B cell (primary cell): ENCODE results near the gene ZNF655. TPM values are rescaled to one million over a fixed set of nuclear protein-coding genes. Genes with fewer than 3 reads are reported as not detected.

Source experiments
- ATAC-seq: fragments of 200-7000 bp; cut with Tn5 transposase; one replicate; pipeline ENCODE4 v1.10.0; 2021; ENCODE audit warnings: low read depth, mild to moderate bottlenecking, moderate number of reproducible peaks, moderate library complexity
- CTCF ChIA-PET: fragments of 350-600 bp; sonication (Branson Sonifier 250); formaldehyde crosslinking; loops from one replicate; lab custom pipeline; 2021; ENCODE audit warnings: antibody characterized with exemption, inconsistent platforms; lab: Charles Lee
- POLR2A ChIA-PET: fragments of 350-600 bp; sonication (Branson Sonifier 250); formaldehyde crosslinking; loops from one replicate; lab custom pipeline; 2021; ENCODE audit warnings: antibody characterized with exemption; lab: Charles Lee
- DNase-seq: peaks from one replicate; pipeline ENCODE4 v3.0.0; 2013
- H2AFZ ChIP-seq: 2 replicates; pipeline ENCODE4 v1.6.1; 2012; ENCODE audit warnings: mild to moderate bottlenecking, low read depth, low read length; ENCODE audit not compliant: insufficient read depth, poor library complexity, severe bottlenecking
- H3K27ac ChIP-seq, 2 donors: 1 replicate in 1 of 2; 2 replicates in 1 of 2; pipeline ENCODE4 v1.5.1; 2012 to 2013; ENCODE audit warnings: low read length in 2 of 2, mild to moderate bottlenecking in 2 of 2, moderate library complexity in 1 of 2
- H3K27me3 ChIP-seq, 4 experiments: fragments of 200-600 bp in 1 of 4; sonication (generic) in 1 of 4; replicated peaks in 1 of 4; 1 replicate in 2 of 4; 2 replicates in 2 of 4; pipeline versions ENCODE4 v1.6.1 to v1.7.0; 2013 to 2016; ENCODE audit warnings: low read length in 3 of 4, mild to moderate bottlenecking in 2 of 4, mixed read lengths in 1 of 4, moderate library complexity in 1 of 4; ENCODE audit not compliant: insufficient read depth in 4 of 4, control insufficient read depth in 3 of 4; ENCODE audit errors: control extremely low read depth in 1 of 4
- H3K36me3 ChIP-seq, 2 experiments: replicated peaks in 1 of 2; 1 replicate in 1 of 2; 2 replicates in 1 of 2; pipeline versions ENCODE4 v1.6.1 to v1.7.1; 2013; ENCODE audit warnings: low read length in 1 of 2; ENCODE audit not compliant: insufficient read depth in 2 of 2, control insufficient read depth in 1 of 2; ENCODE audit errors: control extremely low read depth in 1 of 2, extremely low read depth in 1 of 2
- H3K4me1 ChIP-seq, 2 donors: fragments of 200-600 bp in 1 of 2; sonication (generic) in 1 of 2; 1 replicate in 1 of 2; 2 replicates in 1 of 2; pipeline versions ENCODE4 v1.5.1 to v1.6.1; 2013 to 2017; ENCODE audit warnings: low read length in 2 of 2; ENCODE audit not compliant: control insufficient read depth in 2 of 2, insufficient read depth in 2 of 2
- H3K4me2 ChIP-seq: replicated peaks from 2 replicates; pipeline ENCODE3; 2012; ENCODE audit warnings: mild to moderate bottlenecking, low read depth, low read length; ENCODE audit not compliant: poor library complexity, severe bottlenecking
- H3K4me3 ChIP-seq, 5 experiments: fragments of 200-600 bp in 1 of 5; sonication (generic) in 1 of 5; 1 replicate in 3 of 5; 2 replicates in 2 of 5; pipeline versions ENCODE4 v1.5.1 to v1.7.0; 2011 to 2016; ENCODE audit warnings: low read length in 4 of 5, mild to moderate bottlenecking in 4 of 5, low read depth in 2 of 5, control low read depth in 1 of 5, moderate library complexity in 1 of 5; ENCODE audit not compliant: insufficient read depth in 1 of 5; ENCODE audit errors: control extremely low read depth in 1 of 5, extremely low read depth in 1 of 5
- H3K79me2 ChIP-seq: fragments of 200-600 bp; sonication (generic); one replicate; pipeline ENCODE4 v1.6.0; 2016; ENCODE audit warnings: low read length; ENCODE audit not compliant: control insufficient read depth, insufficient read depth
- H3K9ac ChIP-seq: fragments of 200-600 bp; sonication (generic); 2 replicates; pipeline ENCODE4 v1.6.1; 2017; ENCODE audit warnings: mild to moderate bottlenecking, low read length, moderate library complexity
- H3K9me3 ChIP-seq, 3 donors: one replicate each; pipeline versions ENCODE4 v1.6.1 to v1.7.1; 2013; ENCODE audit warnings: low read length in 2 of 3; ENCODE audit not compliant: control insufficient read depth in 2 of 3, insufficient read depth in 1 of 3; ENCODE audit errors: control extremely low read depth in 1 of 3
- H4K20me1 ChIP-seq: 2 replicates; pipeline ENCODE4 v1.6.0; 2012; ENCODE audit warnings: mild to moderate bottlenecking, low read length; ENCODE audit not compliant: insufficient read depth, control insufficient read depth, poor library complexity, severe bottlenecking
- H3K27ac Mint-ChIP-seq: one replicate; pipeline ENCODE4 v1.8.0; 2021; ENCODE audit warnings: mixed read lengths
- H3K27me3 Mint-ChIP-seq: one replicate; pipeline ENCODE4 v1.8.0; 2021; ENCODE audit warnings: mixed read lengths
- H3K4me1 Mint-ChIP-seq: one replicate; pipeline ENCODE4 v1.8.0; 2021; ENCODE audit warnings: mixed read lengths
- H3K4me3 Mint-ChIP-seq: one replicate; pipeline ENCODE4 v1.8.0; 2021; ENCODE audit warnings: mixed read lengths
- H3K9me3 Mint-ChIP-seq: one replicate; pipeline ENCODE4 v1.8.0; 2022; ENCODE audit warnings: mixed read lengths; ENCODE audit not compliant: insufficient read depth
- EZH2 ChIP-seq: IDR thresholded peaks from 2 replicates; pipeline ENCODE4 v1.6.1; 2012; ENCODE audit warnings: borderline replicate concordance, low read depth, mild to moderate bottlenecking, moderate library complexity, low read length; ENCODE audit not compliant: insufficient read depth, poor library complexity, severe bottlenecking
- WGBS: methylation state at CpG from one replicate; pipeline ENCODE4 v1.1.5; 2013; ENCODE audit warnings: missing lambda C conversion rate; ENCODE audit not compliant: insufficient coverage; 5-methylcytosine and 5-hydroxymethylcytosine counted together
- intact Hi-C: fragments of 100-400 bp; cut with micrococcal nuclease; formaldehyde crosslinking; loops from one replicate; pipeline ENCODE4 v1.10.0; 2022
- polyA plus RNA-seq: library from polyadenylated mRNA; depleted of rRNA; stranded (reverse); fragments of >200 nt; gene quantifications from 2 replicates; pipeline ENCODE4 v1.2.3, GENCODE V29; 2012
- total RNA-seq, 2 donors: library from RNA; stranded (reverse); fragments of 120-200 nt in 1 of 2; gene quantifications; 1 replicate in 1 of 2; 2 replicates in 1 of 2; pipeline versions ENCODE4 v1.2.3 to v1.2.4, GENCODE V29; 2013 to 2022
- TF ChIP-seq, protein P1 (sequence below): fragments of 200-600 bp; IDR thresholded peaks from one replicate; pipeline ENCODE4 v1.8.0; 2022; ENCODE audit warnings: antibody characterized with exemption, mild to moderate bottlenecking

Gene ZNF655
- total and polyA plus RNA-seq, 2 donors (not counting 1 experiment from before 2014, with no cell fraction given) = 125 to 150 TPM

DNA sequence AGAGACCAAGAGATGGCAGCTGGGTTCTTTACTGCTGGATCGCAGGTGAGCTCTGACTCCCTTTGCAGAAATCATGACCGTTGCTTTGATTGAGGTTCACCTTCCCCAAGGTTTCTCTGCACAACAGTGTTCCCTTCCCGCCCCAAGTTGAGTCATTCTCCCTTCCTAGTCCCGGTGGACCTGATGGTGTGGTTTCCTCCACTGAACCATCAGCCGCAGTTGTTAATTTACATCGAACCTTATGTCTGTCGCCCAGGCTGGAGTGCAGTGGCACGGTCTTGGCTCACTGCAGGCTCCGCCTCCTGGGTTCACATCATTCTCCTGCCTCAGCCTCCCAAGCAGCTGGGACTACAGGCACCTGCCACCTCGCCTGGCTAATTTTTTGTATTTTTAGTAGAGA is 64.2 kb downstream of the ZNF655 start:
- intact Hi-C loops = no loop called here
- Mint-ChIP-seq H3K4me1 (peaks cover 16% of the 10 kb centered on the region), H3K9me3 (no peaks in the 10 kb centered on the region), H3K4me3 (no peak overlapping the region), H3K27me3 (no peaks in the 10 kb centered on the region), H3K27ac (no peak overlapping the region)
- no peaks in the 10 kb centered on the region for H3K9me3 ChIP-seq
- no peak overlapping the region for H2AFZ ChIP-seq
- no peak overlapping the region for H3K4me2 ChIP-seq
- no peak for ATAC-seq
- CTCF ChIA-PET = no interaction called here
- H3K36me3 ChIP-seq = peaks cover 3 to 84% of the 10 kb centered on the region in 2 experiments
- H3K79me2 ChIP-seq = peaks cover 48% of the 10 kb centered on the region
- H4K20me1 ChIP-seq = peaks cover 37% of the 10 kb centered on the region
- H3K4me1 ChIP-seq = peaks cover 5 to 7% of the 10 kb centered on the region in 2 donors
- TF ChIP-seq EZH2 = no peak
- TF ChIP-seq, protein P1, sequence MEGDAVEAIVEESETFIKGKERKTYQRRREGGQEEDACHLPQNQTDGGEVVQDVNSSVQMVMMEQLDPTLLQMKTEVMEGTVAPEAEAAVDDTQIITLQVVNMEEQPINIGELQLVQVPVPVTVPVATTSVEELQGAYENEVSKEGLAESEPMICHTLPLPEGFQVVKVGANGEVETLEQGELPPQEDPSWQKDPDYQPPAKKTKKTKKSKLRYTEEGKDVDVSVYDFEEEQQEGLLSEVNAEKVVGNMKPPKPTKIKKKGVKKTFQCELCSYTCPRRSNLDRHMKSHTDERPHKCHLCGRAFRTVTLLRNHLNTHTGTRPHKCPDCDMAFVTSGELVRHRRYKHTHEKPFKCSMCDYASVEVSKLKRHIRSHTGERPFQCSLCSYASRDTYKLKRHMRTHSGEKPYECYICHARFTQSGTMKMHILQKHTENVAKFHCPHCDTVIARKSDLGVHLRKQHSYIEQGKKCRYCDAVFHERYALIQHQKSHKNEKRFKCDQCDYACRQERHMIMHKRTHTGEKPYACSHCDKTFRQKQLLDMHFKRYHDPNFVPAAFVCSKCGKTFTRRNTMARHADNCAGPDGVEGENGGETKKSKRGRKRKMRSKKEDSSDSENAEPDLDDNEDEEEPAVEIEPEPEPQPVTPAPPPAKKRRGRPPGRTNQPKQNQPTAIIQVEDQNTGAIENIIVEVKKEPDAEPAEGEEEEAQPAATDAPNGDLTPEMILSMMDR = no peak
- POLR2A ChIA-PET = no interaction called here
- H3K27me3 ChIP-seq = no peaks in the 10 kb centered on the region
- H3K9ac ChIP-seq = no peak overlapping the region
- no peak overlapping the region for H3K27ac ChIP-seq
- 92% methylated on average over 9 of the region's 10 CpGs for WGBS
- H3K4me3 ChIP-seq = no peak overlapping the region
- no peak for DNase-seq

DNA sequence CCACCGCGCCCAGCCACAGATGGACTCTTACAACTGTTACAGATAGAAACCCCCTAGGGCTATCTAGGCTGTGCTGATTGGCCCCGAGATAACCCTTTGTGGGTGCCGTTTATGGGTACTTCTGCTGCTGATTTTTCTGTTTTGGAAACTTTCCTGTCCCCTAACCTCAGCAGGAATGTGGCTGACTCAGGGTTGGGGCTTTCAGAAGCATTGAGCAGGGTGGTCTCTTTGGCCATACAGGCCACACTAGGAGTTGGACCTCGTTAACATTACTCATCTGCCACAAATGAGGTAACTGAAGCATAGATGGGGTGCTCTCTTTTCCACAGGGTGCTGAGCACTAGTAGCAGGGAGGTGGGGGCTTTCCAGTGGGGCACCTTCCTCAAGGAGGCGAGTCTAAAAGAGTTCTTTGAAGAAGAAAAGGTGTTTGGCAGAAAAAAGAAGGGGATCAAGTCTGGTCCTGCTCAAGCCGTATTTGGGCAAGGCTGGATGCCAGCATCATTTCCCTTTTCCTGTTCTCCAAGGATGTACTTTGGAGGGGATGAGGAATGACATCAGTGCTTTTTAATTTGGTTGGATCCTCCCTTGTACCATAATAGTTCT is 64.8 kb downstream of the ZNF655 start:
- no peak overlapping the region for H3K27ac Mint-ChIP-seq
- TF ChIP-seq, protein P1 = no peak
- TF ChIP-seq EZH2 = no peak
- Histone ChIP-seq H3K27me3 (no peaks in the 10 kb centered on the region), H3K79me2 (peaks cover 42% of the 10 kb centered on the region), H3K36me3 (peaks cover 3 to 84% of the 10 kb centered on the region in 2 experiments), H4K20me1 (peaks cover 32% of the 10 kb centered on the region), H2AFZ (no peak overlapping the region), H3K27ac (no peak overlapping the region), H3K9ac (no peak overlapping the region), H3K4me2 (no peak overlapping the region), H3K9me3 (no peaks in the 10 kb centered on the region), H3K4me3 (no peak overlapping the region), H3K4me1 (peaks cover 0 to under 1% of the 10 kb centered on the region in 2 donors)
- ChIA-PET CTCF (no interaction called here), POLR2A (no interaction called here)
- ATAC-seq (no peak), DNase-seq (no peak)
- peaks cover 10% of the 10 kb centered on the region for H3K4me1 Mint-ChIP-seq
- intact Hi-C loops = no loop called here
- no peaks in the 10 kb centered on the region for H3K9me3 Mint-ChIP-seq
- H3K27me3 Mint-ChIP-seq = no peaks in the 10 kb centered on the region
- H3K4me3 Mint-ChIP-seq = no peak overlapping the region
- 84% methylated on average over 7 of the region's 7 CpGs for WGBS
